ENCODE data around the gene KLHL29. TPM values are rescaled to one million over a fixed set of nuclear protein-coding genes. Genes with fewer than 3 reads are reported as not detected.

KLHL29 gene
- total and polyA plus RNA-seq, 10 donors = 1.5 to 30.5 (median 9.4) TPM

DNA sequence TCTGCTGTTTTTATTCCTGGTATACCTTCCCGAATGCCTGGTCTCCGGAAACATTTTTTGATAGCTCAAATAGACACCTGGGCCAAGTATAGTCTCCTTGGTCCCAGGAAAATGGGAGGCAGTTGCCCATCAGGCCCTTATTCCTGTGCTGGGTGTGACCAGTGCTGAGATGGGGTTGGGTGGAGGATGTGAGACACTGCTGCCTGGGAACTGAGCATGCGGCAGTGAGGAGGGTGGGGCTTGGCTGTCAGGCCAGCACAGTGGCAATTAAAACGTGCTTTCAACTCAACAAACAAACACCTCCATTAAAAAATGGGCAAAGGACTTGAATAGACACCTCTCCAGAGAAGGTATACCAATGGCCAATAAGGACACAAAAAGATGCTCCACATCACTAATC, 12.5 kb downstream of the KLHL29 start:
- DNase-seq = no peak
- WGBS, 5 donors = 75 to 84% (median 77%) methylated on average over 4 of the region's 4 CpGs
- TF ChIP-seq POLR2A (IDR thresholded peaks at IDR 0.05) = no peak
- H3K4me1 ChIP-seq = peaks cover 0 to 12% (median 0%) of the 10 kb centered on the region in 6 donors
- no peaks in the 10 kb centered on the region for H3K9me3 ChIP-seq
- intact Hi-C loops (cut with DNase I; ENCODE audit: low total_unique reads) = no loop called here
- H3K36me3 ChIP-seq = no peaks in the 10 kb centered on the region
- no peak overlapping the region for H3K27ac ChIP-seq
- H3K4me3 ChIP-seq = no peak overlapping the region
- H3K27me3 ChIP-seq (replicated peaks in 1 of 7) = peaks cover 0 to 25% (median 0%) of the 10 kb centered on the region in 7 donors

GRCh38 chr2:23399674-23400261, 14.8 kb downstream of the KLHL29 start:
- intact Hi-C loops (cut with DNase I; ENCODE audit: low total_unique reads) = no loop called here

GRCh38 chr2:23400703-23401102, 15.7 kb downstream of the KLHL29 start:
- whole genome bisulfite sequencing, 5 donors = 85 to 96% (median 93%) methylated on average over 4 of the region's 4 CpGs
- H3K36me3 ChIP-seq = no peaks in the 10 kb centered on the region
- intact Hi-C loops (cut with DNase I; ENCODE audit: low total_unique reads) = no loop called here

More at GRCh38 chr2:23399674-23400261, 14.8 kb downstream of the KLHL29 start:
- Histone ChIP-seq H3K27me3 (replicated peaks in 1 of 7) (peaks cover 0 to 8% (median 0%) of the 10 kb centered on the region in 7 donors), H3K9me3 (no peaks in the 10 kb centered on the region), H3K4me3 (no peak overlapping the region), H3K4me1 (peaks cover 5 to 19% (median 13%) of the 10 kb centered on the region in 6 donors), H3K27ac (no peak overlapping the region), H3K36me3 (no peaks in the 10 kb centered on the region)
- 52 to 70% (median 62%) methylated on average over 6 to 10 of the region's 10 CpGs for WGBS, 5 donors
- no peak for TF ChIP-seq POLR2A (IDR thresholded peaks at IDR 0.05)
- DNase-seq = no peak

DNA sequence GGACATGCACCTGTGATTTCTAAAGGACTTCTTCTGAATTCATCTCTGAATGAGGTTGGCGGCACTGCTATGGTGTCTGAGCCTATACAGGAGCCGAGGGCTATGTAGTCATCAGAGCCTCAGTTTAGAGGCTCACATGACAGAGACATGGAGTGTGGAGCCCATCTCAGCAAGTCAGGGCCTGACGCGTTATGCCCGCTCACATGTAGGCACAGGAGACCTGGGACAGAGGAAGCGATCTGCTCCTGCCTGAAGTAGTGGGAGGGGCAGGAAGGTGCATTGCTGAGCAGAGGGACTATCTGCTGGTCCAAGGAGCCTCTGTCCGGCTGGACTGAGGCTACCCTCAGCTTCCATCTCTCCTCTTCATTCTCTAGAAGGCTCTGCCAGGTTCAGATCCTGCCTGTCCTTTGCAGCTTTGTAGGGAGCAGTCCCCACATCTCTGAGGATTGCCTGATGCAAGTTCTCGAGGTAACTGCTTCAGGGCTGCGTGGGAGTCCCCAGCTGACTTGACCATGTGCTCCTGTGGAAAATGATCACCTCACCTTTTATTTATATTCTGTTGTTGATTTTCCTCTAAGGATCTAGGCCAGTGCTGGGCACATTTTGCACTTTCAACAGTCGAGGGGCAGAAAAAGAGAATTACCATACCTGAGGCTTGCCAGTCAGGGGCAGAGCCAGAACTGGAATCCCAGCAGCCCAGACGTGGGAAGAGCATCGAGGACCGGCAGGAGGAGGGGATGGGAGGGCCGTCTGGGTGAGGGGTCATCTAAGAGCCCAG, 16.6 kb downstream of the KLHL29 start:
- TF ChIP-seq, protein P1, sequence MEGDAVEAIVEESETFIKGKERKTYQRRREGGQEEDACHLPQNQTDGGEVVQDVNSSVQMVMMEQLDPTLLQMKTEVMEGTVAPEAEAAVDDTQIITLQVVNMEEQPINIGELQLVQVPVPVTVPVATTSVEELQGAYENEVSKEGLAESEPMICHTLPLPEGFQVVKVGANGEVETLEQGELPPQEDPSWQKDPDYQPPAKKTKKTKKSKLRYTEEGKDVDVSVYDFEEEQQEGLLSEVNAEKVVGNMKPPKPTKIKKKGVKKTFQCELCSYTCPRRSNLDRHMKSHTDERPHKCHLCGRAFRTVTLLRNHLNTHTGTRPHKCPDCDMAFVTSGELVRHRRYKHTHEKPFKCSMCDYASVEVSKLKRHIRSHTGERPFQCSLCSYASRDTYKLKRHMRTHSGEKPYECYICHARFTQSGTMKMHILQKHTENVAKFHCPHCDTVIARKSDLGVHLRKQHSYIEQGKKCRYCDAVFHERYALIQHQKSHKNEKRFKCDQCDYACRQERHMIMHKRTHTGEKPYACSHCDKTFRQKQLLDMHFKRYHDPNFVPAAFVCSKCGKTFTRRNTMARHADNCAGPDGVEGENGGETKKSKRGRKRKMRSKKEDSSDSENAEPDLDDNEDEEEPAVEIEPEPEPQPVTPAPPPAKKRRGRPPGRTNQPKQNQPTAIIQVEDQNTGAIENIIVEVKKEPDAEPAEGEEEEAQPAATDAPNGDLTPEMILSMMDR (IDR thresholded peaks at IDR 0.05 in 8 of 11, conservative IDR thresholded peaks at IDR 0.05 in 3 of 11) = no peak
- TF ChIP-seq POLR2A (IDR thresholded peaks at IDR 0.05) (no peak), POLR2AphosphoS5 (IDR thresholded peaks at IDR 0.05) (no peak)
- no peak for DNase-seq
- 83 to 89% (median 86%) methylated on average over 14 of the region's 14 CpGs for WGBS, 5 donors
- no peaks in the 10 kb centered on the region for H3K9me3 ChIP-seq
- H3K4me1 ChIP-seq = peaks cover 5 to 22% (median 14%) of the 10 kb centered on the region in 6 donors
- H3K27me3 ChIP-seq (replicated peaks in 1 of 7) = no peaks in the 10 kb centered on the region
- H3K4me3 ChIP-seq = no peak overlapping the region
- H3K27ac ChIP-seq = no peak overlapping the region
- intact Hi-C loops (cut with DNase I; ENCODE audit: low total_unique reads) = no loop called here
- H3K36me3 ChIP-seq = no peaks in the 10 kb centered on the region

More at GRCh38 chr2:23400703-23401102, 15.7 kb downstream of the KLHL29 start:
- Histone ChIP-seq H3K4me3 (no peak overlapping the region), H3K27me3 (replicated peaks in 1 of 7) (no peaks in the 10 kb centered on the region), H3K9me3 (no peaks in the 10 kb centered on the region), H3K27ac (no peak overlapping the region), H3K4me1 (peaks cover 5 to 22% (median 14%) of the 10 kb centered on the region in 6 donors)
- DNase-seq = no peak
- TF ChIP-seq POLR2A (IDR thresholded peaks at IDR 0.05) (no peak), POLR2AphosphoS5 (IDR thresholded peaks at IDR 0.05) (no peak)
- TF ChIP-seq, protein P1 (IDR thresholded peaks at IDR 0.05 in 8 of 11, conservative IDR thresholded peaks at IDR 0.05 in 3 of 11) = no peak

GRCh38 chr2:23402205-23402740, 17.3 kb downstream of the KLHL29 start:
- H3K27ac ChIP-seq = no peak overlapping the region
- intact Hi-C loops (cut with DNase I; ENCODE audit: low total_unique reads) = no loop called here
- no peaks in the 10 kb centered on the region for H3K27me3 ChIP-seq (replicated peaks in 1 of 7)
- H3K36me3 ChIP-seq = no peaks in the 10 kb centered on the region
- TF ChIP-seq, protein P1 (IDR thresholded peaks at IDR 0.05 in 8 of 11, conservative IDR thresholded peaks at IDR 0.05 in 3 of 11) = no peak
- no peak for TF ChIP-seq POLR2A (IDR thresholded peaks at IDR 0.05)
- no peak for TF ChIP-seq POLR2AphosphoS5 (IDR thresholded peaks at IDR 0.05)
- peaks cover 5 to 22% (median 14%) of the 10 kb centered on the region in 6 donors for H3K4me1 ChIP-seq
- no peak overlapping the region for H3K4me3 ChIP-seq
- 69 to 90% (median 75%) methylated on average over 6 of the region's 6 CpGs for WGBS, 5 donors
- DNase-seq = no peak
- no peaks in the 10 kb centered on the region for H3K9me3 ChIP-seq
